ENCODE data around the gene CNTNAP2. TPM values are rescaled to one million over a fixed set of nuclear protein-coding genes. Genes with fewer than 3 reads are reported as not detected.

The CNTNAP2 gene
- total RNA-seq, 1 donor from 2014 or later = 0.27 TPM

GRCh38 chr7:146731185-146731584 lies 614.6 kb downstream of the CNTNAP2 start:
- DNase-seq (ENCODE audit: low spot score) = no peak
- Mint-ChIP-seq H3K36me3 (ENCODE audit: low read depth) (no peaks in the 10 kb centered on the region), H3K9me3 (ENCODE audit: low read depth) (no peaks in the 10 kb centered on the region), H3K27me3 (ENCODE audit: low read depth) (peaks cover 3% of the 10 kb centered on the region), H3K4me1 (ENCODE audit: low read depth) (no peaks in the 10 kb centered on the region), H3K4me3 (ENCODE audit: unreplicated experiment) (no peak overlapping the region), H3K27ac (ENCODE audit: unreplicated experiment) (no peak overlapping the region)
- TF ChIP-seq CTCF (IDR thresholded peaks at IDR 0.05) = no peak

GRCh38 chr7:146735992-146736391 lies 619.4 kb downstream of the CNTNAP2 start:
- no peak for TF ChIP-seq CTCF (IDR thresholded peaks at IDR 0.05)
- peaks cover 15% of the 10 kb centered on the region for H3K9me3 Mint-ChIP-seq (ENCODE audit: low read depth)
- peaks cover 3% of the 10 kb centered on the region for H3K27me3 Mint-ChIP-seq (ENCODE audit: low read depth)
- no peak for DNase-seq (ENCODE audit: low spot score)
- no peak overlapping the region for H3K4me3 Mint-ChIP-seq (ENCODE audit: unreplicated experiment)
- H3K4me1 Mint-ChIP-seq (ENCODE audit: low read depth) = no peaks in the 10 kb centered on the region
- no peak overlapping the region for H3K27ac Mint-ChIP-seq (ENCODE audit: unreplicated experiment)
- no peaks in the 10 kb centered on the region for H3K36me3 Mint-ChIP-seq (ENCODE audit: low read depth)

- Mint-ChIP-seq H3K4me3 (ENCODE audit: unreplicated experiment) (no peak overlapping the region), H3K9me3 (ENCODE audit: low read depth) (peaks cover 21% of the 10 kb centered on the region), H3K4me1 (ENCODE audit: low read depth) (peaks cover 1% of the 10 kb centered on the region), H3K27ac (ENCODE audit: unreplicated experiment) (no peak overlapping the region), H3K36me3 (ENCODE audit: low read depth) (no peaks in the 10 kb centered on the region), H3K27me3 (ENCODE audit: low read depth) (peaks cover 3% of the 10 kb centered on the region)
- peak; percentile 82 for TF ChIP-seq CTCF (IDR thresholded peaks at IDR 0.05)
- no peak for DNase-seq (ENCODE audit: low spot score)
These were observed 620.0 kb downstream of the CNTNAP2 start for GRCh38 chr7:146736446-146737190.

GRCh38 chr7:146740039-146740438 lies 623.4 kb downstream of the CNTNAP2 start:
- TF ChIP-seq CTCF (IDR thresholded peaks at IDR 0.05) = no peak
- Mint-ChIP-seq H3K4me1 (ENCODE audit: low read depth) (peaks cover 3% of the 10 kb centered on the region), H3K36me3 (ENCODE audit: low read depth) (no peaks in the 10 kb centered on the region), H3K27me3 (ENCODE audit: low read depth) (no peaks in the 10 kb centered on the region), H3K27ac (ENCODE audit: unreplicated experiment) (no peak overlapping the region), H3K4me3 (ENCODE audit: unreplicated experiment) (no peak overlapping the region), H3K9me3 (ENCODE audit: low read depth) (peaks cover 21% of the 10 kb centered on the region)
- DNase-seq (ENCODE audit: low spot score) = no peak

GRCh38 chr7:146741911-146742310 lies 625.3 kb downstream of the CNTNAP2 start:
- H3K4me3 Mint-ChIP-seq (ENCODE audit: unreplicated experiment) = no peak overlapping the region

More at GRCh38 chr7:146741911-146742310, 625.3 kb downstream of the CNTNAP2 start:
- no peak for TF ChIP-seq CTCF (IDR thresholded peaks at IDR 0.05)
- Mint-ChIP-seq H3K4me1 (ENCODE audit: low read depth) (peaks cover 3% of the 10 kb centered on the region), H3K9me3 (ENCODE audit: low read depth) (peaks cover 21% of the 10 kb centered on the region), H3K27ac (ENCODE audit: unreplicated experiment) (no peak overlapping the region), H3K27me3 (ENCODE audit: low read depth) (no peaks in the 10 kb centered on the region), H3K36me3 (ENCODE audit: low read depth) (no peaks in the 10 kb centered on the region)
- no peak for DNase-seq (ENCODE audit: low spot score)
